H9 (cell line): ENCODE measurements around the gene GPD2. TPM values are rescaled to one million over a fixed set of nuclear protein-coding genes. Genes with fewer than 3 reads are reported as not detected.

Source experiments
- DNase-seq: peaks from one replicate; pipeline ENCODE4 v3.0.0-alpha.2; 2017
- H2AFZ ChIP-seq: one replicate; pipeline ENCODE4 v1.6.1; 2013; ENCODE audit warnings: mild to moderate bottlenecking, low read length, control low read depth, moderate library complexity
- H2AK5ac ChIP-seq: 2 replicates; pipeline ENCODE4 v1.6.1; 2013; ENCODE audit warnings: low read length, control low read depth, mixed read lengths; ENCODE audit not compliant: insufficient read length
- H2BK120ac ChIP-seq: one replicate; pipeline ENCODE4 v1.6.1; 2013; ENCODE audit warnings: low read depth, mild to moderate bottlenecking, low read length, control low read depth, inconsistent platforms; ENCODE audit not compliant: poor library complexity, severe bottlenecking
- H2BK12ac ChIP-seq: 2 replicates; pipeline ENCODE4 v1.6.1; 2013; ENCODE audit warnings: low read length, control low read depth, mixed read lengths, low read depth; ENCODE audit not compliant: insufficient read length
- H2BK15ac ChIP-seq: 2 replicates; pipeline ENCODE4 v1.6.1; 2013; ENCODE audit warnings: low read depth, low read length, control low read depth
- H2BK20ac ChIP-seq: one replicate; pipeline ENCODE4 v1.6.1; 2013; ENCODE audit warnings: low read depth, mild to moderate bottlenecking, low read length, control low read depth, inconsistent platforms; ENCODE audit not compliant: poor library complexity, severe bottlenecking
- H2BK5ac ChIP-seq: 2 replicates; pipeline ENCODE4 v1.6.1; 2013; ENCODE audit warnings: low read length, control low read depth, mixed read lengths; ENCODE audit not compliant: insufficient read length
- H3K14ac ChIP-seq: 2 replicates; pipeline ENCODE4 v1.6.1; 2013; ENCODE audit warnings: low read length, control low read depth; ENCODE audit not compliant: insufficient read depth
- H3K18ac ChIP-seq: 2 replicates; pipeline ENCODE4 v1.6.1; 2013; ENCODE audit warnings: low read depth, mild to moderate bottlenecking, mixed read lengths, low read length, control low read depth; ENCODE audit not compliant: insufficient read length
- H3K23ac ChIP-seq: 2 replicates; pipeline ENCODE4 v1.6.1; 2013; ENCODE audit warnings: low read length, control low read depth, mixed read lengths, low read depth; ENCODE audit not compliant: insufficient read length
- H3K23me2 ChIP-seq: 2 replicates; pipeline ENCODE4 v1.6.1; 2013; ENCODE audit warnings: low read depth, mild to moderate bottlenecking, mixed read lengths, low read length, control low read depth; ENCODE audit not compliant: insufficient read length, poor library complexity, severe bottlenecking
- H3K27ac ChIP-seq: 2 replicates; pipeline ENCODE4 v1.5.1; 2013; ENCODE audit warnings: low read length, control low read depth, mixed read lengths, low read depth; ENCODE audit not compliant: insufficient read length
- H3K27me3 ChIP-seq: 2 replicates; pipeline ENCODE4 v1.6.1; 2013; ENCODE audit warnings: low read length, control low read depth, inconsistent platforms; ENCODE audit not compliant: insufficient read depth
- H3K4ac ChIP-seq: 2 replicates; pipeline ENCODE4 v1.6.1; 2013; ENCODE audit warnings: low read depth, mild to moderate bottlenecking, control low read depth, inconsistent platforms, low read length, moderate library complexity
- H3K4me1 ChIP-seq: 2 replicates; pipeline ENCODE4 v1.6.1; 2013; ENCODE audit warnings: low read length, control low read depth, inconsistent platforms; ENCODE audit not compliant: insufficient read depth
- H3K4me2 ChIP-seq: 2 replicates; pipeline ENCODE4 v1.6.1; 2013; ENCODE audit warnings: low read length, control low read depth, mixed read lengths; ENCODE audit not compliant: insufficient read length, insufficient read depth
- H3K56ac ChIP-seq: 2 replicates; pipeline ENCODE4 v1.6.1; 2013; ENCODE audit warnings: low read depth, mild to moderate bottlenecking, mixed read lengths, low read length, control low read depth; ENCODE audit not compliant: insufficient read length
- H3K79me1 ChIP-seq: 2 replicates; pipeline ENCODE4 v1.6.1; 2013; ENCODE audit warnings: low read depth, mild to moderate bottlenecking, moderate library complexity, low read length, control low read depth, inconsistent platforms; ENCODE audit not compliant: insufficient read depth, poor library complexity, severe bottlenecking
- H3K79me2 ChIP-seq: 2 replicates; pipeline ENCODE4 v1.6.1; 2013; ENCODE audit warnings: low read length, control low read depth, inconsistent platforms; ENCODE audit not compliant: insufficient read depth
- H3K9ac ChIP-seq: 2 replicates; pipeline ENCODE4 v1.6.1; 2013; ENCODE audit warnings: low read length, control low read depth, mixed read lengths; ENCODE audit not compliant: insufficient read length; ENCODE audit errors: extremely low read depth
- H3K9me3 ChIP-seq: one replicate; pipeline ENCODE4 v1.6.1; 2013; ENCODE audit warnings: low read depth, low read length, inconsistent platforms; ENCODE audit not compliant: control insufficient read depth
- H3T11ph ChIP-seq: one replicate; pipeline ENCODE4 v1.6.1; 2013; ENCODE audit warnings: mild to moderate bottlenecking, low read length, control low read depth, inconsistent platforms
- H4K20me1 ChIP-seq: one replicate; pipeline ENCODE4 v1.6.1; 2013; ENCODE audit not compliant: control insufficient read depth, insufficient read length, insufficient read depth
- H4K5ac ChIP-seq: 2 replicates; pipeline ENCODE4 v1.6.1; 2013; ENCODE audit warnings: low read depth, mild to moderate bottlenecking, mixed read lengths, low read length, control low read depth; ENCODE audit not compliant: insufficient read length
- H4K8ac ChIP-seq: replicated peaks from 2 replicates; pipeline ENCODE4 v1.6.1; 2013; ENCODE audit warnings: low read length, control low read depth, mixed read lengths, low read depth; ENCODE audit not compliant: insufficient read length
- H4K91ac ChIP-seq: 2 replicates; pipeline ENCODE4 v1.6.1; 2013; ENCODE audit warnings: low read depth, mild to moderate bottlenecking, moderate library complexity, mixed read lengths, low read length, control low read depth; ENCODE audit not compliant: insufficient read length
- H3K27ac Mint-ChIP-seq, 3 experiments: 2 replicates in 2 of 3; 3 replicates in 1 of 3; pipeline ENCODE4 v1.8.0; 2020 to 2021; ENCODE audit warnings: mixed read lengths in 3 of 3, mild to moderate bottlenecking in 1 of 3, moderate library complexity in 1 of 3
- H3K27me3 Mint-ChIP-seq: 2 replicates; pipeline ENCODE4 v1.8.0; 2021; ENCODE audit warnings: low read depth, mild to moderate bottlenecking, moderate library complexity, mixed read lengths
- H3K36me3 Mint-ChIP-seq, 3 experiments: 2 replicates in 2 of 3; 3 replicates in 1 of 3; pipeline ENCODE4 v1.8.0; 2020 to 2021; ENCODE audit warnings: low read depth in 3 of 3, mixed read lengths in 3 of 3; ENCODE audit not compliant: insufficient read depth in 1 of 3
- H3K4me1 Mint-ChIP-seq, 2 experiments: 2 replicates each; pipeline ENCODE4 v1.8.0; 2020; ENCODE audit warnings: mixed read lengths in 2 of 2
- H3K4me3 Mint-ChIP-seq, 2 experiments: 2 replicates in 1 of 2; 3 replicates in 1 of 2; pipeline ENCODE4 v1.8.0; 2020 to 2021; ENCODE audit warnings: mild to moderate bottlenecking in 2 of 2, mixed read lengths in 2 of 2, moderate library complexity in 1 of 2
- H3K9me3 Mint-ChIP-seq, 2 experiments: 2 replicates in 1 of 2; 3 replicates in 1 of 2; pipeline ENCODE4 v1.8.0; 2020; ENCODE audit warnings: mild to moderate bottlenecking in 2 of 2, mixed read lengths in 2 of 2, moderate library complexity in 1 of 2
- CTCF ChIP-seq: fragments of 200-600 bp; sonication (generic); conservative IDR thresholded peaks from 3 replicates; pipeline ENCODE4 v1.8.0; 2021; ENCODE audit warnings: antibody characterized with exemption, mild to moderate bottlenecking
- WGBS: extraction: QIAGEN DNeasy Blood & Tissue Kit; methylation state at CpG from one replicate; pipeline ENCODE4 v1.1.7; 2013; ENCODE audit warnings: missing lambda C conversion rate, low lambda C conversion rate, mixed read lengths; ENCODE audit not compliant: insufficient read length; ENCODE audit errors: extremely low coverage; 5-methylcytosine and 5-hydroxymethylcytosine counted together
- total RNA-seq: library from RNA; stranded (reverse); gene quantifications from 2 replicates; pipeline ENCODE4 v1.2.1, GENCODE V29; 2021

The GPD2 gene
- total RNA-seq, 1 experiment from 2014 or later, result 46.0 TPM

- Histone ChIP-seq H4K20me1 (no peaks in the 10 kb centered on the region), H2BK15ac (no peak overlapping the region), H4K5ac (no peak overlapping the region), H3K14ac (no peak overlapping the region), H3K79me2 (no peaks in the 10 kb centered on the region), H3K4me2 (no peak overlapping the region), H3K23me2 (no peaks in the 10 kb centered on the region), H3K9ac (no peak overlapping the region), H3T11ph (no peak overlapping the region), H3K18ac (no peak overlapping the region), H2BK12ac (no peak overlapping the region), H2AK5ac (no peak overlapping the region), H3K79me1 (no peaks in the 10 kb centered on the region), H3K27me3 (no peaks in the 10 kb centered on the region), H4K91ac (no peak overlapping the region), H2BK20ac (no peak overlapping the region), H3K4ac (no peak overlapping the region), H4K8ac (no peak overlapping the region), H3K23ac (no peak overlapping the region), H3K9me3 (no peaks in the 10 kb centered on the region), H2BK5ac (no peak overlapping the region), H2AFZ (no peak overlapping the region), H2BK120ac (no peak overlapping the region), H3K4me1 (peaks cover 7% of the 10 kb centered on the region), H3K56ac (no peak overlapping the region), H3K27ac (no peak overlapping the region)
- H3K27me3 Mint-ChIP-seq, result no peaks in the 10 kb centered on the region
- peaks cover 47% of the 10 kb centered on the region in 2 experiments for H3K4me1 Mint-ChIP-seq
- H3K27ac Mint-ChIP-seq, result peak overlapping the region; percentile 4 to 92 (median 91); a peak in 6 of 7 replicates
- peak overlapping the region in 1 of 2 experiments; percentile 50; a peak in 2 of 5 replicates for H3K4me3 Mint-ChIP-seq
- TF ChIP-seq CTCF, result no peak
- no peaks in the 10 kb centered on the region for H3K9me3 Mint-ChIP-seq
- DNase-seq, result no peak
- H3K36me3 Mint-ChIP-seq, result no peaks in the 10 kb centered on the region
- WGBS, result no CpG with 5 or more reads among the region's 2 CpGs
Observed at GRCh38 chr2:156593594-156593921, 157.4 kb downstream of the GPD2 start.
